Ovary (tissue), 3 donors: Measurements from ENCODE around the gene ARHGEF26.

Experiments used
- CTCF ChIP-seq, 3 donors: fragments of 450-650 bp in 2 of 3; fragments of 200-600 bp in 1 of 3; IDR thresholded peaks; one replicate each; pipeline versions ENCODE4 v1.5.1 to v1.8.0; 2016 to 2022; ENCODE audit warnings: antibody characterized with exemption in 3 of 3, mild to moderate bottlenecking in 1 of 3
- EP300 ChIP-seq: sonication (generic); formaldehyde crosslinking; IDR thresholded peaks from one replicate; pipeline ENCODE4 v1.6.1; 2017; ENCODE audit warnings: antibody characterized with exemption
- POLR2A ChIP-seq: fragments of 450-650 bp; IDR thresholded peaks from one replicate; pipeline ENCODE4 v1.6.1; 2017; ENCODE audit warnings: antibody characterized with exemption, mild to moderate bottlenecking, moderate library complexity
- donor health status: DM: no; HTN: no; CAD: no.

- TF ChIP-seq CTCF (IDR thresholded peaks at IDR 0.05) (no peak), POLR2A (no peak), EP300 (no peak)
Observed at GRCh38 chr3:154085071-154085470, 36.1 kb upstream of the ARHGEF26 start.
